Central memory CD8-positive, alpha-beta T cell (primary cell): Measurements from ENCODE around the gene PDLIM5.
"Not testable (repeated sequence)": the region's sequence is repeated elsewhere in the genome, so short reads cannot be mapped to it uniquely, and the experiment has no call there.

Source experiments
- ATAC-seq: fragments of 150-1000 bp; cut with Tn5 transposase; replicated peaks from 2 replicates; pipeline ENCODE4 v1.10.0; 2022; ENCODE audit warnings: mild to moderate bottlenecking, moderate FRiP score, moderate number of reproducible peaks; ENCODE audit not compliant: poor library complexity, severe bottlenecking; ENCODE audit errors: extremely low read depth
- DNase-seq, 2 donors: peaks; one replicate each; pipeline ENCODE4 v3.0.0; 2021; ENCODE audit warnings: low spot score in 2 of 2
- H3K27ac Mint-ChIP-seq: one replicate; pipeline ENCODE4 v1.8.0; 2022; ENCODE audit warnings: low read depth, mild to moderate bottlenecking, moderate library complexity, mixed read lengths
- H3K27me3 Mint-ChIP-seq: one replicate; pipeline ENCODE4 v1.8.0; 2022; ENCODE audit warnings: mixed read lengths
- H3K36me3 Mint-ChIP-seq: one replicate; pipeline ENCODE4 v1.8.0; 2022; ENCODE audit warnings: mild to moderate bottlenecking, moderate library complexity, mixed read lengths; ENCODE audit not compliant: insufficient read depth
- H3K4me1 Mint-ChIP-seq: one replicate; pipeline ENCODE4 v1.8.0; 2022; ENCODE audit warnings: mixed read lengths
- H3K4me3 Mint-ChIP-seq: one replicate; pipeline ENCODE4 v1.8.0; 2022; ENCODE audit warnings: mild to moderate bottlenecking, moderate library complexity, mixed read lengths
- H3K9me3 Mint-ChIP-seq: one replicate; pipeline ENCODE4 v1.8.0; 2022; ENCODE audit warnings: mixed read lengths

PDLIM5 gene

DNA sequence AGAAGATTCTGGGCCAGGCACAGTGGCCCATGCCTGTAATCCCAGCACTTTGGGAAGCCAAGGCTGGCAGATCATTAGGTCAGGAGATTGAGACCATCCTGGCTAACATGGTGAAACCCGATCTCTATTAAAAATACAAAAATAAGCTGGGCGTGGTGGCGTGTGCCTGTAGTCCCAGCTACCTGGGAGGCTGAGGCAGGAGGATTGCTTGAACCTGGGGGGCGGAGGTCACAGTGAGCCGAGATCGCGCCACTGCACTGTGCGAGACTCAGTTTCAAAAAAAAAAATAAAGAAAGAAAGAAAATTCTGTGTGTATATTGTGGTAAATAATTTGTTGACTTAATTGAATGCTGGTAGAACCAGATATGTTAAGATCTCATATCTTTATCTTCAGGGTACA, 177.3 kb downstream of the PDLIM5 start:
- H3K27ac Mint-ChIP-seq, H3K27me3 Mint-ChIP-seq, DNase-seq, ATAC-seq, H3K4me1 Mint-ChIP-seq, H3K9me3 Mint-ChIP-seq, H3K36me3 Mint-ChIP-seq, H3K4me3 Mint-ChIP-seq: not testable (repeated sequence)

DNA sequence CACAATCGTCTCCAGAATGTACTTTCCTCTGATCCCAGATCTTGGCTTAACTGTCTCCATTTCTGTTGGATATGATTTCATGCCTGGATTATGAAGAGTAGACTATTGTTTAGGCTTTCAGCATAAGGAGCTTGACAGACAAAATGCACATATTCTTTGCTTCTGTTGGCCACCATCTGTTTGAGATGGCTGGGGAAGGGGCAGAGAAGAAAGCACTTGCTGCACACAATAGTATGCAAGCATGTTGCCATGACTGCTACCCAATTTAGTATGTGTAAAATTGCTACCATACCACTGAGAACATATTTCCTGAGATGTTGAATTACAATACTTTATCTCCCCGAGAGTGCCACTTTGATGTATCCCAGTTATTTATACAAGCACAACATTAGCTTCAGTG, 178.1 kb downstream of the PDLIM5 start:
- Mint-ChIP-seq H3K4me3 (no peak overlapping the region), H3K36me3 (no peaks in the 10 kb centered on the region), H3K27ac (no peak overlapping the region), H3K27me3 (no peaks in the 10 kb centered on the region), H3K9me3 (no peaks in the 10 kb centered on the region), H3K4me1 (no peaks in the 10 kb centered on the region)
- no peak for ATAC-seq
- DNase-seq, result no peak

DNA sequence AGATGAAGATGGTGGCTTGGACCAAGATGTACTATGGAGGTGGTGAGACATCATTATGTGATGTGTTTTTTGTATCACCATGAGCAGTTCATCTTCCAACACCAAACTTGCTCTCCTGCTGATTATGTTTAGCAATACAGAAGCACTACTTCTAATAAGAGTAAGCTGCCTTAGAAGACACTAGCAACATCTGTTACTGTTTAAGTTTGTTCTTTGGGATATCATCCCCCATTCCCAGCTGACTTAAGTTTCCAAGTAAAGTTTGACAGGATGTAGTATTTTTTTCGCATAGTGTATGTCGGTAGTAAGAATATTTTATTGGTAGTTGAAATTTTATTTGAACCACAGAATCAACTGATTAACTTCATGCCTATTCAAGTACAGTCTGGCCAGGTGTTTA, 182.5 kb downstream of the PDLIM5 start:
- H3K9me3 Mint-ChIP-seq, result no peaks in the 10 kb centered on the region
- H3K4me1 Mint-ChIP-seq, result peaks cover 5% of the 10 kb centered on the region
- H3K27ac Mint-ChIP-seq, result no peak overlapping the region
- no peaks in the 10 kb centered on the region for H3K36me3 Mint-ChIP-seq
- H3K4me3 Mint-ChIP-seq, result no peak overlapping the region
- no peaks in the 10 kb centered on the region for H3K27me3 Mint-ChIP-seq
- no peak for ATAC-seq
- DNase-seq, result no peak

DNA sequence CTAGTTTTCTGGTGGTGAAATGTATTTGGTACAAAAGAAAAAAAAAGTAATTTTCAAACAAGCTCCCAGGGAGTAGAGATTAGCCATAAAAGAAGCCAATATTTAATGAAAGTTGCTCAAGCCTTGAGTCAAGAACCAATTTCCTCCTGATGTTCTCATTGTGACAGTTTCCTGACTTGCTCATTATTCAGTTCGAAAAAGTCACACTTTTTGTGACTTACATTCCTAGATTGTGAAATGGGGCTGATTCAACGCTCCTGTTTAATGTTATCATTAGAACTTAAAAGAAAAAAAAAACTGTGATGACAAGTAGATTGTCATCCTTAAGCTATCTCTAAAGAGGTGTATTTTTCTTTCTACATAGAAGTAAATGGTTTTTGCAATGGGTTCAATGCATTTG, 183.4 kb downstream of the PDLIM5 start:
- H3K27ac Mint-ChIP-seq, result no peak overlapping the region
- DNase-seq (no peak), ATAC-seq (no peak)
- no peaks in the 10 kb centered on the region for H3K27me3 Mint-ChIP-seq
- peaks cover 5% of the 10 kb centered on the region for H3K4me1 Mint-ChIP-seq
- H3K4me3 Mint-ChIP-seq, result no peak overlapping the region
- H3K36me3 Mint-ChIP-seq, result no peaks in the 10 kb centered on the region
- no peaks in the 10 kb centered on the region for H3K9me3 Mint-ChIP-seq

DNA sequence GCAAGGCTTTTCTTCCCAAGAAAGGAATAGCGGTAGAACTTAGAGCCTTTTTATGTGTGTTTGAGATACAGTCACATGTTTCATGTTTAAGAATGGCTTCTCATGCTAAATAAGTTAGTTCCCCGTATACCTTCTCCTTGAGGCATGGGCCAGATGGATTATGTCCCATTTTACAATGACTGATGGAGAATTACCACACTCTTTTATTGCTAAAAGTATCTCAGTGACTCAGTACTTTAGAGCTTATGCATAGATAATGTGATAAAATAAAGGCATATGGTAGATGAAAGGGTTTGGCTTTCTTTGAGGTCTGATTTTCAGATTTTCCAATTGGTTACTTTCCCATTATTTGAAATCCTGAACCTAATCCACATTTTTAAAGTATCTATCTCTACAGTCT, 184.3 kb downstream of the PDLIM5 start:
- H3K4me3 Mint-ChIP-seq, result no peak overlapping the region
- ATAC-seq (no peak), DNase-seq (no peak)
- no peaks in the 10 kb centered on the region for H3K36me3 Mint-ChIP-seq
- H3K9me3 Mint-ChIP-seq, result no peaks in the 10 kb centered on the region
- H3K27me3 Mint-ChIP-seq, result no peaks in the 10 kb centered on the region
- H3K4me1 Mint-ChIP-seq, result peaks cover 5% of the 10 kb centered on the region
- H3K27ac Mint-ChIP-seq, result no peak overlapping the region

DNA sequence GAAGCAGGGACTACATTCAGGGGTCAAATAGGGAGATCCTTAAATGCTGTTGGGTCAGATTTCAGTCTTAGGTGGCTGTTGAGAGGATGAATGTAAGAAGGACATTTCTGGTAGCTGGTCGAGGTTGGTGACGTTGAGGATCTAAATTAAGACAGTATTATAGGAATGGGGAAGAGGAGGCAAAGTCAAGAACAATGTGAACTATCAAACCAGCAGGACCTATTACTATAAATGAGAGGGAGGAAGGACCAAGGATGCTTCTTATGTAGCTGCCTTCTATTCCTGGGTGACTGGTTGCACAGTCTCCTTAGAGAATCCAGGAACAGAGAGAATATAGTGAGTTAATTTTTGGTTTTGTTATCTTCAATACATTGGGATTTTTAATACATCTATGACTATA, 187.6 kb downstream of the PDLIM5 start:
- peaks cover 3% of the 10 kb centered on the region for H3K36me3 Mint-ChIP-seq
- H3K9me3 Mint-ChIP-seq, result no peaks in the 10 kb centered on the region
- no peak overlapping the region for H3K4me3 Mint-ChIP-seq
- no peaks in the 10 kb centered on the region for H3K27me3 Mint-ChIP-seq
- peaks cover 5% of the 10 kb centered on the region for H3K4me1 Mint-ChIP-seq
- ATAC-seq, result no peak
- DNase-seq, result no peak
- no peak overlapping the region for H3K27ac Mint-ChIP-seq

DNA sequence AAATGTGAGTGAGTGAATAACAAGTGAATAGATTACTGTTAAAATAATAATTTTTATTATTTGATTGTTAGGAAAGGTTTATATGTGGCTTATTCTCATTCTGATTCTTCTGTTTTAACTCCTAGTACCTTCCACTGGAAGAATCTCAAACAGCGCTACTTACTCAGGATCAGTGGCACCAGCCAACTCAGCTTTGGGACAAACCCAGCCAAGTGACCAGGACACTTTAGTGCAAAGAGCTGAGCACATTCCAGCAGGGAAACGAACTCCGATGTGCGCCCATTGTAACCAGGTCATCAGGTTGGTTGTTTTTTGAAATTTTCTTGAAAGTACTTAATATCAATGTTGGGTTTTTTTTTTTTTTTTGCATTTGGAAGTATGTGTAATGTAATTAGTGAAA, 188.4 kb downstream of the PDLIM5 start:
- no peaks in the 10 kb centered on the region for H3K27me3 Mint-ChIP-seq
- peaks cover 3% of the 10 kb centered on the region for H3K36me3 Mint-ChIP-seq
- peaks cover 5% of the 10 kb centered on the region for H3K4me1 Mint-ChIP-seq
- no peak overlapping the region for H3K27ac Mint-ChIP-seq
- H3K9me3 Mint-ChIP-seq, result no peaks in the 10 kb centered on the region
- no peak for DNase-seq
- no peak for ATAC-seq
- H3K4me3 Mint-ChIP-seq, result no peak overlapping the region

DNA sequence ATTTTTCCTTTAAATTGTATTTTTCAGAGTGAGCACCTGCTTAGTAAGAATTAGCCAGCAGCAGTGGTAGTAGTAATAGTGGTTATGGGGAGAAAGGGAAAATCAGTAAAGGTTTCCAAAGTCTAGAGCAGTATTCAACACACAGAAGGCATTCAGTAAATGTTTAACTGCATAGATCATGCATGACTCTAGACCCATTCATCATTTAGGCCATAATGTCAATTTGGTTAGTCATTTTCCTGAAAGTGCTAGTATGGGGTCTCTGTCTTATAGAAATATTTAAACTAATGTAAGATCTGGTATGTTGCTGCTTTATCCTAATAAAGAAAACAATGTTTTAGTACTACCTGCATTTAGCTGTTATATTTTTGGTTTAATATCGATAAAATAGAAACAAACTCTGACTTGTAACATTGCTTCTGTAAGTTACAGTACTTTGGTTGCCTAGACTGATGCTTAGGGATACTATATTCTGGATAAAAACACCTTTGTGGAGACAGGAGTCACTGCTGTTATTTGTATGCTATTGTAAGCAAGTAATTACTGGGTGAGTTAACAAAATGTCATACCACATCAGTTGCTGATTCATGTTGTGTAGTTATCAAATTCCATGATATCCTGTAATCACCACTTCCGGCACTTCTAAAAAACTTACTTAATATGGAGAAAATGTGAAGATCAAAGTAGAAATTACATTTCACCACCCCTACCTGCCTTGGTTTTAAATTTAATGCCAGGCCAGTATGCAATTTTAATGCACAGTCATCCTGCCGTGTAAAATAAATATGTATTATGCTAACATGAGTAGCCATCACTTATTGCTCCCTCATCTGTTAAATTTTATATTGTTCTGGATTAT, 190.2 kb downstream of the PDLIM5 start:
- no peaks in the 10 kb centered on the region for H3K9me3 Mint-ChIP-seq
- H3K4me1 Mint-ChIP-seq, result peaks cover 5% of the 10 kb centered on the region
- H3K27ac Mint-ChIP-seq, result no peak overlapping the region
- no peak for ATAC-seq
- no peaks in the 10 kb centered on the region for H3K27me3 Mint-ChIP-seq
- peaks cover 6% of the 10 kb centered on the region for H3K36me3 Mint-ChIP-seq
- no peak overlapping the region for H3K4me3 Mint-ChIP-seq
- DNase-seq, result no peak

DNA sequence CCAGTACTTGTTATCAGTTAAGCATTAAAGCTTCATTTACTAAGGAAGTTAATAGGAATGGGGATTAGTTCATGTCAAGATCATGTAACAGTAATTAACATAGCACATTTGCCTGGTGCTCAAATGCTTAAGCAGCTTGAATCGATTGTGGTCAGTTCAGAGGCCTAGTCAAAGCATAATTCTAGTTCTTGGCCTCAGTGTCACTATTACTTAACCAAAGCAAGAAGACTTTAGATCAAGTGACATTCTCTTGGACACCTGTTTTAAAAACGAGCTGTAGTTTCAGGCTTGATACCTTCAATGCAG, 190.8 kb downstream of the PDLIM5 start:
- H3K4me1 Mint-ChIP-seq, result peaks cover 3% of the 10 kb centered on the region
- no peaks in the 10 kb centered on the region for H3K27me3 Mint-ChIP-seq
- no peak overlapping the region for H3K4me3 Mint-ChIP-seq
- no peak for ATAC-seq
- H3K27ac Mint-ChIP-seq, result no peak overlapping the region
- no peaks in the 10 kb centered on the region for H3K9me3 Mint-ChIP-seq
- no peak for DNase-seq
- H3K36me3 Mint-ChIP-seq, result peaks cover 6% of the 10 kb centered on the region

DNA sequence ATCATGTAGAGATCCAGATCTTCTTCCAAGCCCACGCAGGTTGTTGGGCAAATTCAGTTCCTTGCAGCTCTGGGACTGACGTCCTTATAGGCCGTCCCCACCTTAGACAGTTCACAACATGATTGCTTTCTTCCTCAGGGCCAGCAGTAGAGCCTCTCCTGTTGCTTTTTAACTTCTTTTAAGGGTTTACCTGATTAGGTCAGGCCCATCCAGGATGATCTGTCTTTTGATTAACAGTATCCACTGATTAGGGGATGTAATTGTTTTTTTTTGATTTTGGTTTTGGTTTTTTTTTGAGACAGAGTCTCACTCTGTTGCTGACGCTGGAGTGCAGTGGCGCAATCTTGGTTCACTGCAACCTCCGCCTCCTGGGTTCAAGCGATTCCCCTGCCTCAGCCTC, 197.0 kb downstream of the PDLIM5 start:
- Mint-ChIP-seq H3K4me3 (no peak overlapping the region), H3K36me3 (peaks cover 3% of the 10 kb centered on the region), H3K9me3 (no peaks in the 10 kb centered on the region), H3K4me1 (peaks cover 5% of the 10 kb centered on the region), H3K27ac (no peak overlapping the region), H3K27me3 (no peaks in the 10 kb centered on the region)
- DNase-seq (no peak), ATAC-seq (no peak)

DNA sequence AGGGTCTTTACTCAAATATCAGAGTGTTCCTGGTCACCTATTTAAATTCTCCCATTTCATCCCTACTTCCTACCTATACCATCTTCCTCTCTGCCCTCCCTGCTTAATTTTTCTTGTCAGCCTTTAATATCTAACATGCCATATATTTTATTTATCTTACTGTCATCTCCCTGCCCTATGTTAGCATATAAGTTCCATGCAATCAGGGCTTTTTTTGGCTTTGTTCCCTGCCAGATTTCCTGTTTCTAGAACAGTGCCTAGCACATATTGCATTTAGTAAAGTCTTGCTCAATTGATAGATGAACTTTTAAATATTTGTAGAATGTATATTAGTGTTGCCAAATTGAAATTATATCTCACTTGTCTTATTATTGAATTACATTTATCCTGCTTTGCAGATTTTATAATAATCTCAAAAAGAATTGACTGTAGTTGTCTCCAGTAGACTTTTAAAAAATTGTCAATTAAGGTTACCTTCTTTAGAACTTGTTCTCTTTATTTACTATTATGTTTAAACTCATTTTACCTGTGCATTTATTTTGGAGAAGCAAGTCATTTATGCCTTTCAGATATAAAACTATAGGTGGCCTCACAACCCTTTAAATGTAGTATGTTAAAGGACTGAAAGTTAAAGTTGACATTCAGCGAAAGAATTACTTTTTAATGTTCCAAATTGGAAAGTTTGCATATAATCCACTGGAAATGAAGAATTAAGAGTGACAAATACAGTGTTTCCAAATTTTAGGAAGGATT, 197.8 kb downstream of the PDLIM5 start:
- H3K27ac Mint-ChIP-seq, result no peak overlapping the region
- H3K4me1 Mint-ChIP-seq, result peaks cover 5% of the 10 kb centered on the region
- H3K36me3 Mint-ChIP-seq, result peaks cover 3% of the 10 kb centered on the region
- no peak for DNase-seq
- H3K9me3 Mint-ChIP-seq, result no peaks in the 10 kb centered on the region
- no peak overlapping the region for H3K4me3 Mint-ChIP-seq
- H3K27me3 Mint-ChIP-seq, result no peaks in the 10 kb centered on the region
- no peak for ATAC-seq

DNA sequence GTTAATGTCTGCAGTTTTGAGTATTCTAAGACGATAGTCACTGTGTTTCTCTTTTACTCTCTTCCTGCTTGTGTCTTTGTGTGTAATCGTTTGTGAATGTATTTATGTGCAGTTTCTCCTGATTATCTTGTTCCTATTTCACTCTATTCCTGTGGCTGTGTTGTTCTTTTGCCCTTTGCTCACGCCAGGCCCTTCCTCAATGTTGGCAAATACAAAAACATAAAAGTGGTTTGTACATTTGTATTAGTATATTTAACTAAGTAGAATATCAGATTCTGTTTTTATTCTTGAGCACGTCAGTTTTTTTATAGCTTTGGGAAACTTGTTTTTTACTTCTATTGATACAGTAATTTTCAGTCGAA, 198.4 kb downstream of the PDLIM5 start:
- Mint-ChIP-seq H3K27ac (no peak overlapping the region), H3K27me3 (no peaks in the 10 kb centered on the region), H3K9me3 (no peaks in the 10 kb centered on the region), H3K4me1 (peaks cover 5% of the 10 kb centered on the region), H3K36me3 (peaks cover 3% of the 10 kb centered on the region), H3K4me3 (no peak overlapping the region)
- DNase-seq (no peak), ATAC-seq (no peak)

DNA sequence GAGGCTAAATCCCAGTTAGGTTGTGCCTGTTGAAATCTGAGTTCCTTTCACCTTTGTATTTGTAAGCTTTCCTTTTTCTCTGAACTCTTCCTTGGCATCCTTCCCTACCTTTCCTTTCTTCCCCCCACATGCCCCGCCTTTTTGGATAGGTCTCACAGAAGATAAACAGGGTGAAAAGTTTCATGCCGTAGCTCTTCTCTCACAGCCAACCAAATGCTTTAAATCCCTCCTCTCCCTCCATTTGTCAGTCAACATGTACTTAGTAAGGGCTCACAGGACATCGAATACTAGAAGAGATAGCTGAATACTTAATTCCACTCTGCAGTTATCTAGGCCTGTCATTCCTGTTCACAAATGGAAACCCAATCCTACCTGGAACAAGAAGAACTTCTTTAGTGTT, 198.9 kb downstream of the PDLIM5 start:
- Mint-ChIP-seq H3K4me3 (no peak overlapping the region), H3K9me3 (no peaks in the 10 kb centered on the region), H3K27me3 (no peaks in the 10 kb centered on the region), H3K36me3 (peaks cover 3% of the 10 kb centered on the region), H3K4me1 (peaks cover 5% of the 10 kb centered on the region), H3K27ac (no peak overlapping the region)
- ATAC-seq, result no peak
- no peak for DNase-seq
